ENCODE data around the gene ME2.
"Not testable (repeated sequence)": the region's sequence is repeated elsewhere in the genome, so short reads cannot be mapped to it uniquely, and the experiment has no call there.

The ME2 gene

GRCh38 chr18:50937183-50937582, 58.3 kb downstream of the ME2 start:
- DNase-seq (ENCODE audit: low read depth), result no peak
- no peak overlapping the region for H3K4me3 ChIP-seq (ENCODE audit: low read length)
- no peak for TF ChIP-seq CTCF (conservative IDR thresholded peaks at IDR 0.05; ENCODE audit: low read depth, low read length)

- TF ChIP-seq CTCF (conservative IDR thresholded peaks at IDR 0.05; ENCODE audit: low read depth, low read length), result no peak
- no peak overlapping the region for H3K4me3 ChIP-seq (ENCODE audit: low read length)
- no peak for DNase-seq (ENCODE audit: low read depth)
Measured at GRCh38 chr18:50938912-50939311, 60.0 kb downstream of the ME2 start.

- no peak overlapping the region for H3K4me3 ChIP-seq (ENCODE audit: low read length)
- TF ChIP-seq CTCF (conservative IDR thresholded peaks at IDR 0.05; ENCODE audit: low read depth, low read length), result no peak
- DNase-seq (ENCODE audit: low read depth), result no peak
Measured at GRCh38 chr18:50944245-50944932, 65.5 kb downstream of the ME2 start.

GRCh38 chr18:50945918-50946317, 67.0 kb downstream of the ME2 start:
- not testable (repeated sequence) for DNase-seq (ENCODE audit: low read depth); H3K4me3 ChIP-seq (ENCODE audit: low read length)

GRCh38 chr18:50947899-50948298, 69.0 kb downstream of the ME2 start:
- no peak for TF ChIP-seq CTCF (conservative IDR thresholded peaks at IDR 0.05; ENCODE audit: low read depth, low read length)

GRCh38 chr18:50949185-50949584, 70.3 kb downstream of the ME2 start:
- no peak overlapping the region for H3K4me3 ChIP-seq (ENCODE audit: low read length)
- DNase-seq (ENCODE audit: low read depth), result no peak
- no peak for TF ChIP-seq CTCF (conservative IDR thresholded peaks at IDR 0.05; ENCODE audit: low read depth, low read length)

More at GRCh38 chr18:50947899-50948298, 69.0 kb downstream of the ME2 start:
- H3K4me3 ChIP-seq (ENCODE audit: low read length), result no peak overlapping the region
- no peak for DNase-seq (ENCODE audit: low read depth)

GRCh38 chr18:50950626-50951025, 71.7 kb downstream of the ME2 start:
- H3K4me3 ChIP-seq (ENCODE audit: low read length), result no peak overlapping the region
- DNase-seq (ENCODE audit: low read depth), result no peak
- no peak for TF ChIP-seq CTCF (conservative IDR thresholded peaks at IDR 0.05; ENCODE audit: low read depth, low read length)

All from retinal pigment epithelial cell (primary cell).